HepG2 (cell line): Measurements from ENCODE around the gene LOXL3. TPM values are rescaled to one million over a fixed set of nuclear protein-coding genes. Genes with fewer than 3 reads are reported as not detected.
A peak's percentile ranks its signal among the peaks of the same experiment; 100 is the strongest.

Experiments
- CREM ChIP-seq, 2 experiments: sonication (generic) in 1 of 2; formaldehyde crosslinking in 1 of 2; IDR thresholded peaks; 2 replicates each; pipeline versions ENCODE4 v1.4.0 to v1.6.1; 2016 to 2020; ENCODE audit warnings: antibody characterized with exemption in 1 of 2, mild to moderate bottlenecking in 1 of 2, missing genetic modification reagents in 1 of 2
- EED ChIP-seq: sonication (generic); formaldehyde crosslinking; IDR thresholded peaks from 2 replicates; pipeline ENCODE4 v1.5.0; 2020; ENCODE audit warnings: mild to moderate bottlenecking, missing genetic modification reagents
- GZF1 ChIP-seq: sonication (generic); formaldehyde crosslinking; IDR thresholded peaks from 2 replicates; pipeline ENCODE4 v1.5.1; 2020; ENCODE audit warnings: mild to moderate bottlenecking, missing genetic modification reagents
- HCFC1 ChIP-seq: fragments of 150-350 bp; IDR thresholded peaks from 2 replicates; pipeline ENCODE4 v1.6.1; 2014; ENCODE audit warnings: low read depth, low read length
- HES4 ChIP-seq: sonication (generic); formaldehyde crosslinking; IDR thresholded peaks from 2 replicates; pipeline ENCODE4 v1.9.0; 2021; ENCODE audit warnings: mild to moderate bottlenecking, missing genetic modification reagents, borderline replicate concordance
- KDM1A ChIP-seq: IDR thresholded peaks from 2 replicates; pipeline ENCODE4 v1.6.1; 2016; ENCODE audit warnings: missing compliant biosample characterization
- POLR2A ChIP-seq, 2 experiments: IDR thresholded peaks; 2 replicates each; pipeline ENCODE4 v1.6.1; 2011; ENCODE audit warnings: low read depth in 2 of 2, low read length in 2 of 2, mild to moderate bottlenecking in 1 of 2, moderate library complexity in 1 of 2; ENCODE audit not compliant: insufficient read depth in 1 of 2
- RARA ChIP-seq: IDR thresholded peaks from 2 replicates; pipeline ENCODE4 v1.6.1; 2016; ENCODE audit warnings: missing genetic modification reagents, missing compliant biosample characterization
- RBM22 ChIP-seq: fragments of 200-400 bp; formaldehyde crosslinking; optimal IDR thresholded peaks from 2 replicates; pipeline ENCODE3; 2017; ENCODE audit warnings: mild to moderate bottlenecking, low read length, moderate library complexity
- REL ChIP-seq: sonication (generic); formaldehyde crosslinking; conservative IDR thresholded peaks from 2 replicates; pipeline ENCODE4 v1.8.0; 2022; ENCODE audit warnings: mild to moderate bottlenecking, missing genetic modification reagents, moderate library complexity
- TOE1 ChIP-seq: sonication (generic); formaldehyde crosslinking; IDR thresholded peaks from 2 replicates; pipeline ENCODE4 v1.4.0; 2020; ENCODE audit warnings: mild to moderate bottlenecking, missing genetic modification reagents
- U2AF1 ChIP-seq: fragments of 200-400 bp; formaldehyde crosslinking; optimal IDR thresholded peaks from 2 replicates; pipeline ENCODE3; 2017; ENCODE audit warnings: mild to moderate bottlenecking, low read depth, low read length
- WIZ ChIP-seq: sonication (generic); formaldehyde crosslinking; IDR thresholded peaks from 2 replicates; pipeline ENCODE4 v1.5.1; 2020; ENCODE audit warnings: mild to moderate bottlenecking, missing genetic modification reagents
- ZFP36L2 ChIP-seq: sonication (generic); formaldehyde crosslinking; IDR thresholded peaks from 2 replicates; pipeline ENCODE4 v1.4.0; 2020; ENCODE audit warnings: missing genetic modification reagents
- ZFY ChIP-seq: sonication (generic); formaldehyde crosslinking; IDR thresholded peaks from 2 replicates; pipeline ENCODE4 v1.4.0; 2020; ENCODE audit warnings: missing genetic modification reagents
- ZNF235 ChIP-seq: sonication (generic); formaldehyde crosslinking; IDR thresholded peaks from 2 replicates; pipeline ENCODE4 v1.8.1; 2023; ENCODE audit warnings: mild to moderate bottlenecking, missing genetic modification reagents, borderline replicate concordance
- ZNF331 ChIP-seq: sonication (generic); formaldehyde crosslinking; IDR thresholded peaks from 2 replicates; pipeline ENCODE4 v1.4.0; 2020; ENCODE audit warnings: missing genetic modification reagents
- ZNF496 ChIP-seq: sonication (generic); formaldehyde crosslinking; IDR thresholded peaks from 2 replicates; pipeline ENCODE4 v1.8.1; 2023; ENCODE audit warnings: mild to moderate bottlenecking, moderate library complexity, missing genetic modification reagents; ENCODE audit not compliant: insufficient replicate concordance
- ZNF747 ChIP-seq: sonication (generic); formaldehyde crosslinking; IDR thresholded peaks from 2 replicates; pipeline ENCODE4 v1.8.1; 2023; ENCODE audit warnings: missing genetic modification reagents, mild to moderate bottlenecking, borderline replicate concordance
- ZNF776 ChIP-seq: sonication (generic); formaldehyde crosslinking; IDR thresholded peaks from 2 replicates; pipeline ENCODE4 v1.4.0; 2020; ENCODE audit warnings: mild to moderate bottlenecking, missing genetic modification reagents
- ZSCAN30 ChIP-seq: sonication (generic); formaldehyde crosslinking; IDR thresholded peaks from 2 replicates; pipeline ENCODE4 v1.5.0; 2020; ENCODE audit warnings: mild to moderate bottlenecking, missing genetic modification reagents
- polyA plus RNA-seq, 8 experiments: library from polyadenylated mRNA; depleted of rRNA in 3 of 8; stranded (reverse) in 7 of 8; unstranded in 1 of 8; fragments of >200 nt; fragmentation: Illumina TruSeq in 4 of 8; extraction: Trizol in 4 of 8; gene quantifications; 2 replicates each; pipeline versions ENCODE4 v1.2.1 to v1.2.3, GENCODE V29; 2011 to 2016; ENCODE audit warnings: low read depth in 4 of 8, missing spikeins in 1 of 8, mixed read lengths in 1 of 8; ENCODE audit not compliant: insufficient read depth in 1 of 8
- total RNA-seq, 5 experiments: library from RNA; depleted of rRNA; stranded (reverse); fragments of >200 nt; fragmentation: Illumina TruSeq; extraction: Trizol; gene quantifications; 2 replicates each; pipeline ENCODE4 v1.2.3, GENCODE V29; 2016; ENCODE audit warnings: low read depth in 1 of 5
- TF ChIP-seq, protein P1 (sequence below): sonication (generic); formaldehyde crosslinking; IDR thresholded peaks from 2 replicates; pipeline ENCODE4 v1.4.0; 2020; ENCODE audit warnings: missing genetic modification reagents
- TF ChIP-seq, protein P2 (sequence below): sonication (generic); formaldehyde crosslinking; IDR thresholded peaks from 2 replicates; pipeline ENCODE4 v1.8.1; 2023; ENCODE audit warnings: mild to moderate bottlenecking, inconsistent platforms, moderate library complexity, missing genetic modification reagents, borderline replicate concordance
- TF ChIP-seq, protein P3 (sequence below): IDR thresholded peaks from 2 replicates; pipeline ENCODE4 v1.4.0; 2020; ENCODE audit warnings: mild to moderate bottlenecking, missing genetic modification reagents
- TF ChIP-seq, protein P4 (sequence below): IDR thresholded peaks from 2 replicates; pipeline ENCODE4 v1.6.1; 2012; ENCODE audit warnings: inconsistent platforms

Gene LOXL3
- total and polyA plus RNA-seq, 2 of the 13 experiments (the other 11 are each of a cell fraction or from before 2014, with no cell fraction given), result 0.55 to 6.5 TPM

DNA sequence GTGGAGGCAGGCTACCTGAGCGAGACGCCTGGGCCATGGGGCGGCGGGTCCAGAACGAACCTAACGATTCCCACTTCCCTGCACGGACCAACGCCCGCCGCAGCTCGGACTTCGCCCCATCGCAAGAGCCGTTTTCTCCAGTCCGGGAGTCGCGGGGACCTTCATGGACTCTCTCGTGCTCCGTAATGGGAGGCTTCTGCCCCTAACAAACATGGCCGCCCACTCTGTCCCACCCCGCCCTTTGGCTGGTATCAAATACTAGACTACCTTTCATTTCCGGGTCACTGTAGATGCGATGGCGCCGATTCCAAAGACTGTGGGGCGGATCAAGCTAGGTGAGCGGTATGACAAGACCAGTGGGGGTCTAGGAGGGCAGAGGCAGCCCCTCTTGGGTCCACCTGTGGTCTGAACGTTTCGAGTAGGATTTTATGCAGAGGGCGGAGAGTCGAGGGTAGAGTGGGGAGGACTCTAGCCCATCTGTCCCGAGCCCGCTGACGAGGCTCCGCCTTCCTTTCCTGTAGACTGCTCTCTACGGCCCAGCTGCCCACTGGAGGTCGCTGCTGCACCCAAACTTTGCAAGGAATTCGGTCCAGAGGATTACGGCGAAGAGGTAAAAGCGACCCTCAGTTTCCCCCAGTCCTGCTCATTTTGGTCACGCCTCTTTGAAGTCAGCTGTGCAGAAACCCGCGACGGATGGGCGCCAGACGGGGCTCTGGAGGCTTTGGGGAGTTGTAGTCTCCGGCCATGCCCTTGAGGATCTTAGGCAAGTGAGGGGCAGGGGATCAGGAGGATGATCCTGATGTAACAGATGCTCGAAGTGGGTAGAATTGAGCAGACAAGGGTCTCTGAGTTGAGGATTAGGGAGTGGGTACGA, 70.7 kb downstream of the LOXL3 start, which contains the start of the genes CCDC142 and TTC31 (continued):
- TF ChIP-seq REL (CRISPR knock-in tag) (peak; percentile 23; the same call in 1 of the 2 replicates), TOE1 (no peak; the same call in 1 of the 2 replicates), WIZ (CRISPR knock-in tag) (no peak; the same call in 1 of the 2 replicates), CREM (IDR thresholded peaks at IDR 0.05) (peak; percentile 98), CREM (CRISPR knock-in tag; IDR thresholded peaks at IDR 0.05) (no peak), RBM22 (no peak), ZNF496 (CRISPR knock-in tag) (no peak), POLR2A (IDR thresholded peaks at IDR 0.05; ENCODE audit: insufficient read depth in 1 of 2, low read depth in 2 of 2, low read length in 2 of 2) (peak; percentile 75 to 89), HES4 (CRISPR knock-in tag) (no peak), GZF1 (CRISPR knock-in tag) (peak; percentile 77), EED (CRISPR knock-in tag) (no peak; the same call in 1 of the 2 replicates), U2AF1 (peak; percentile 86), ZNF331 (CRISPR knock-in tag) (peak; percentile 20), HCFC1 (peak; percentile 89), KDM1A (no peak), ZNF235 (CRISPR knock-in tag) (no peak), ZFY (CRISPR knock-in tag) (peak; percentile 85), ZSCAN30 (CRISPR knock-in tag) (no peak), ZNF747 (CRISPR knock-in tag) (no peak; the same call in 1 of the 2 replicates), ZNF776 (CRISPR knock-in tag) (peak; percentile 12; the same call in 1 of the 2 replicates), RARA (CRISPR knock-in tag) (peak; percentile 36), ZFP36L2 (0 out of 2 replicates have a peak, but pooled peaks have one; percentile 55)
- TF ChIP-seq, protein P1, sequence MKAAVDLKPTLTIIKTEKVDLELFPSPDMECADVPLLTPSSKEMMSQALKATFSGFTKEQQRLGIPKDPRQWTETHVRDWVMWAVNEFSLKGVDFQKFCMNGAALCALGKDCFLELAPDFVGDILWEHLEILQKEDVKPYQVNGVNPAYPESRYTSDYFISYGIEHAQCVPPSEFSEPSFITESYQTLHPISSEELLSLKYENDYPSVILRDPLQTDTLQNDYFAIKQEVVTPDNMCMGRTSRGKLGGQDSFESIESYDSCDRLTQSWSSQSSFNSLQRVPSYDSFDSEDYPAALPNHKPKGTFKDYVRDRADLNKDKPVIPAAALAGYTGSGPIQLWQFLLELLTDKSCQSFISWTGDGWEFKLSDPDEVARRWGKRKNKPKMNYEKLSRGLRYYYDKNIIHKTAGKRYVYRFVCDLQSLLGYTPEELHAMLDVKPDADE (CRISPR knock-in tag), result no peak
- TF ChIP-seq, protein P2, sequence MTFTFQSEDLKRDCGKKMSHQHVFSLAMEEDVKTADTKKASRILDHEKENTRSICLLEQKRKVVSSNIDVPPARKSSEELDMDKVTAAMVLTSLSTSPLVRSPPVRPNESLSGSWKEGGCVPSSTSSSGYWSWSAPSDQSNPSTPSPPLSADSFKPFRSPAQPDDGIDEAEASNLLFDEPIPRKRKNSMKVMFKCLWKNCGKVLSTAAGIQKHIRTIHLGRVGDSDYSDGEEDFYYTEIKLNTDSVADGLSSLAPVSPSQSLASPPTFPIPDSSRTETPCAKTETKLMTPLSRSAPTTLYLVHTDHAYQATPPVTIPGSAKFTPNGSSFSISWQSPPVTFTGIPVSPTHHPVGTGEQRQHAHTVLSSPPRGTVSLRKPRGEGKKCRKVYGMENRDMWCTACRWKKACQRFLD (CRISPR knock-in tag), result no peak
- TF ChIP-seq, protein P3, sequence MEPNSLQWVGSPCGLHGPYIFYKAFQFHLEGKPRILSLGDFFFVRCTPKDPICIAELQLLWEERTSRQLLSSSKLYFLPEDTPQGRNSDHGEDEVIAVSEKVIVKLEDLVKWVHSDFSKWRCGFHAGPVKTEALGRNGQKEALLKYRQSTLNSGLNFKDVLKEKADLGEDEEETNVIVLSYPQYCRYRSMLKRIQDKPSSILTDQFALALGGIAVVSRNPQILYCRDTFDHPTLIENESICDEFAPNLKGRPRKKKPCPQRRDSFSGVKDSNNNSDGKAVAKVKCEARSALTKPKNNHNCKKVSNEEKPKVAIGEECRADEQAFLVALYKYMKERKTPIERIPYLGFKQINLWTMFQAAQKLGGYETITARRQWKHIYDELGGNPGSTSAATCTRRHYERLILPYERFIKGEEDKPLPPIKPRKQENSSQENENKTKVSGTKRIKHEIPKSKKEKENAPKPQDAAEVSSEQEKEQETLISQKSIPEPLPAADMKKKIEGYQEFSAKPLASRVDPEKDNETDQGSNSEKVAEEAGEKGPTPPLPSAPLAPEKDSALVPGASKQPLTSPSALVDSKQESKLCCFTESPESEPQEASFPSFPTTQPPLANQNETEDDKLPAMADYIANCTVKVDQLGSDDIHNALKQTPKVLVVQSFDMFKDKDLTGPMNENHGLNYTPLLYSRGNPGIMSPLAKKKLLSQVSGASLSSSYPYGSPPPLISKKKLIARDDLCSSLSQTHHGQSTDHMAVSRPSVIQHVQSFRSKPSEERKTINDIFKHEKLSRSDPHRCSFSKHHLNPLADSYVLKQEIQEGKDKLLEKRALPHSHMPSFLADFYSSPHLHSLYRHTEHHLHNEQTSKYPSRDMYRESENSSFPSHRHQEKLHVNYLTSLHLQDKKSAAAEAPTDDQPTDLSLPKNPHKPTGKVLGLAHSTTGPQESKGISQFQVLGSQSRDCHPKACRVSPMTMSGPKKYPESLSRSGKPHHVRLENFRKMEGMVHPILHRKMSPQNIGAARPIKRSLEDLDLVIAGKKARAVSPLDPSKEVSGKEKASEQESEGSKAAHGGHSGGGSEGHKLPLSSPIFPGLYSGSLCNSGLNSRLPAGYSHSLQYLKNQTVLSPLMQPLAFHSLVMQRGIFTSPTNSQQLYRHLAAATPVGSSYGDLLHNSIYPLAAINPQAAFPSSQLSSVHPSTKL (CRISPR knock-in tag), result peak; percentile 69
- TF ChIP-seq, protein P4, sequence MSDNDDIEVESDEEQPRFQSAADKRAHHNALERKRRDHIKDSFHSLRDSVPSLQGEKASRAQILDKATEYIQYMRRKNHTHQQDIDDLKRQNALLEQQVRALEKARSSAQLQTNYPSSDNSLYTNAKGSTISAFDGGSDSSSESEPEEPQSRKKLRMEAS, result peak; percentile 88
